Measurements from ENCODE around the gene DHRS3. TPM values are rescaled to one million over a fixed set of nuclear protein-coding genes. Genes with fewer than 3 reads are reported as not detected.

Gene DHRS3
- total and polyA plus RNA-seq, 2 of the 13 experiments (the other 11 are each of a cell fraction or from before 2014, with no cell fraction given): 48.5 to 90.5 TPM

GRCh38 chr1:12525311-12526181 lies 92.5 kb downstream of the DHRS3 start (continued):
- no peak for TF ChIP-seq NFYC (CRISPR knock-in tag; IDR thresholded peaks at IDR 0.05)
- TF ChIP-seq PITX1 (CRISPR knock-in tag; IDR thresholded peaks at IDR 0.05): peak; percentile 87
- no peak for TF ChIP-seq ZNF550 (CRISPR knock-in tag; IDR thresholded peaks at IDR 0.05; ENCODE audit: borderline replicate concordance)
- TF ChIP-seq SRSF4 (IDR thresholded peaks at IDR 0.05; ENCODE audit: low read depth, low read length, poor library complexity, severe bottlenecking): no peak
- no peak for TF ChIP-seq ZNF407 (CRISPR knock-in tag; IDR thresholded peaks at IDR 0.05; ENCODE audit: not compliant biosample characterization)
- TF ChIP-seq ZBTB4 (CRISPR knock-in tag; IDR thresholded peaks at IDR 0.05; ENCODE audit: borderline replicate concordance): peak; percentile 81; the same call in 1 of the 2 replicates
- no peak; the same call in 1 of the 2 replicates for TF ChIP-seq ZNF772 (CRISPR knock-in tag; IDR thresholded peaks at IDR 0.05)
- TF ChIP-seq ZNF770 (CRISPR knock-in tag; IDR thresholded peaks at IDR 0.05): peak; percentile 89
- no peak for TF ChIP-seq XRCC5 (optimal IDR thresholded peaks at IDR 0.05; ENCODE audit: low read length)
- TF ChIP-seq BRF2 (CRISPR knock-in tag; IDR thresholded peaks at IDR 0.05): no peak; the same call in 1 of the 2 replicates
- TF ChIP-seq BHLHE40 (IDR thresholded peaks at IDR 0.05; ENCODE audit: low read length): no peak
- no peak for TF ChIP-seq ZNF282 (IDR thresholded peaks at IDR 0.05; ENCODE audit: partially characterized antibody)
- TF ChIP-seq KAT8 (CRISPR knock-in tag; IDR thresholded peaks at IDR 0.05): peak; percentile 58
